ENCODE results near the gene UPK1A.
A peak's percentile ranks its signal among the peaks of the same experiment; 100 is the strongest.

The UPK1A gene

GRCh38 chr19:35712567-35713505, 46.5 kb downstream of the UPK1A start:
- Mint-ChIP-seq H3K36me3 (ENCODE audit: low read depth) (no peaks in the 10 kb centered on the region), H3K9me3 (no peaks in the 10 kb centered on the region), H3K27ac (no peak overlapping the region), H3K27me3 (ENCODE audit: low read depth) (peaks cover 6% of the 10 kb centered on the region), H3K4me1 (peaks cover 7% of the 10 kb centered on the region), H3K4me3 (peak overlapping the region in 1 of 3 experiments; percentile 52)
- no peak for TF ChIP-seq CTCF (IDR thresholded peaks at IDR 0.05; ENCODE audit: unreplicated experiment in 3 of 3)

DNA sequence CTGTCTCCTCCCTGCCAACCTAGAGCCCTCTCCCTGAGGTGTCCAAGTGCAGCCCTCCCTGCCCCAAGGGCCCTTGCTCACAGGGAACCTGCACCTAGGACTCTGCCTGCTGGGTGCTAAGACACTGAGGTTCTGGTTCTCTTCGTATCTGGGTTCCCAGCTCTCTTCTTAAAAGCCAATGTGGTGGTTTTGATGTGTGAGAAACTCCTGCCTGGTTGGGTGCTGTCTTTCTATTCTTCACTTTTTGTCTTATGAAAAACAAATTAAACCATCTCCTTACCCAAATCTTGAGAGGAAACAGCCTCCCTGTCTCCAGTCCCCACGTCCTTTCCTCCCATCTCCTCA, 47.2 kb downstream of the UPK1A start:
- no peaks in the 10 kb centered on the region for H3K9me3 Mint-ChIP-seq
- no peak overlapping the region for H3K4me3 Mint-ChIP-seq
- peaks cover 7% of the 10 kb centered on the region for H3K4me1 Mint-ChIP-seq
- no peaks in the 10 kb centered on the region for H3K36me3 Mint-ChIP-seq (ENCODE audit: low read depth)
- TF ChIP-seq CTCF (IDR thresholded peaks at IDR 0.05; ENCODE audit: unreplicated experiment in 3 of 3), result no peak
- peaks cover 4% of the 10 kb centered on the region for H3K27me3 Mint-ChIP-seq (ENCODE audit: low read depth)
- H3K27ac Mint-ChIP-seq, result no peak overlapping the region

DNA sequence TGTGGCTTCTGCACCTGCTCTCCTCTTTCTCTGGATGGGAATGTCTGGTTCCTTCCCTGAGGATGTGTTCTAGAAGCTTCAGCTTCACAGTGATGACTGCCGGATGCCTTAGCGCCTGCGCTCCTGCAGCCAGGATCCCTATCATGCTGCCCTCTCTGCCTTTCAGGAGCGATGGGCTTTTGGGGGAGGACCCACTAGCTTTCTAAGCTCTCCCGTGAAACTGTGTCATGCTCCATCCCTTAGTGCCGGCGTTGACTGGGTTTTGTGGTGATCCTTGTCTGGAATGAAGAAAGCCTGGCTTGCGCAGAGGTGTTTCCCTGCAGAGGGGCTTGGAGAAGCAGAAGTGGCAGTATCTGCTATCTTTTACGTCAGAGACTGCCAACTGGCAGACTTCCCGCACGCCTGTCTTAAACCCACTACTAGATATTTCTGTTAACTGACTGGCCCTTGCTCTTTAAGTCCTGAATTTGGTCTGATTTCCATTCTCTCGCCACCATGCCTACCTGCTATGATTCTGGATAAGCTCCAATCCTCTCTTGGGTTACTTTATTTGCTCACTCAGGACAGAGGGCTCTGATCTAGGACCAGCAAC, 47.7 kb downstream of the UPK1A start:
- no peaks in the 10 kb centered on the region for H3K36me3 Mint-ChIP-seq (ENCODE audit: low read depth)
- H3K4me3 Mint-ChIP-seq, result peak overlapping the region in 2 of 3 experiments; percentile 84
- H3K9me3 Mint-ChIP-seq, result no peaks in the 10 kb centered on the region
- H3K4me1 Mint-ChIP-seq, result peaks cover 7% of the 10 kb centered on the region
- H3K27ac Mint-ChIP-seq, result no peak overlapping the region
- no peak for TF ChIP-seq CTCF (IDR thresholded peaks at IDR 0.05; ENCODE audit: unreplicated experiment in 3 of 3)
- peaks cover 4% of the 10 kb centered on the region for H3K27me3 Mint-ChIP-seq (ENCODE audit: low read depth)

- Mint-ChIP-seq H3K4me1 (peaks cover 13% of the 10 kb centered on the region), H3K27me3 (ENCODE audit: low read depth) (peaks cover 4% of the 10 kb centered on the region), H3K4me3 (peak overlapping the region; percentile 76 to 84 (median 84)), H3K27ac (peak overlapping the region in 2 of 3 experiments; percentile 68 to 70), H3K9me3 (no peaks in the 10 kb centered on the region), H3K36me3 (ENCODE audit: low read depth) (no peaks in the 10 kb centered on the region)
- no peak for TF ChIP-seq CTCF (IDR thresholded peaks at IDR 0.05; ENCODE audit: unreplicated experiment in 3 of 3)
Observed at GRCh38 chr19:35714601-35715354, 48.5 kb downstream of the UPK1A start.

DNA sequence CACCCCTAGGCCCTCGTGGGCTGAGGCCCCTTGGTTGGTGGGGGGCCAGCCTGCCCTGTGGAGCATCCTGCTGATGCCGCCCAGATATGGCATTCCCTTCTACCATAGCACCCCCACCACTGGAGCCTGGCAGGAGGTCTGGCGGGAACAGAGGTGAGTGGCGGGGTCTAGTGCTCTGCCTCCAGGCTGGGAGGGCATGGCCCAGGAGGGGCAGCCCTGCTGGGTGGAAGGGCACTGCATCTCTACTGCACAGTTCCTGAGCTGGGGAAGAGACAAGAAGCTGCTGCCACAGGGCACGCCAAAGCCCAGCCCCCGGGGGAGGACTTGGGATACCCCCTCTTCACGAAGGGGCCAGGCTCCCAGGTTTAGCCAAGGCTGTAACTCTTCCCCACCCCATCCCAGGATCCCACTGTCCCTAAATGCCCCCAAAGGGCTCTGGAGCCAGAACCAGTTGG, 49.1 kb downstream of the UPK1A start:
- peaks cover 4% of the 10 kb centered on the region for H3K27me3 Mint-ChIP-seq (ENCODE audit: low read depth)
- no peak overlapping the region for H3K27ac Mint-ChIP-seq
- peaks cover 13% of the 10 kb centered on the region for H3K4me1 Mint-ChIP-seq
- H3K4me3 Mint-ChIP-seq, result peak overlapping the region; percentile 25 to 34 (median 34)
- no peaks in the 10 kb centered on the region for H3K9me3 Mint-ChIP-seq
- H3K36me3 Mint-ChIP-seq (ENCODE audit: low read depth), result peaks cover 4% of the 10 kb centered on the region
- no peak for TF ChIP-seq CTCF (IDR thresholded peaks at IDR 0.05; ENCODE audit: unreplicated experiment in 3 of 3)

All from nephron (organoid).